SJCRH30 (cell line): ENCODE data around the gene ORC3. TPM values are rescaled to one million over a fixed set of nuclear protein-coding genes. Genes with fewer than 3 reads are reported as not detected.

Experiments
- DNase-seq, 2 experiments: peaks; one replicate each; pipeline ENCODE4 v3.0.0-alpha.2; 2015 to 2020
- H3K27ac ChIP-seq: fragments of 250-450 bp; sonication (Bioruptor Pico); 2 replicates; pipeline ENCODE4 v1.5.1; 2020; ENCODE audit warnings: mild to moderate bottlenecking, moderate library complexity
- H3K27me3 ChIP-seq: fragments of 250-450 bp; sonication (Bioruptor Pico); 2 replicates; pipeline ENCODE4 v1.5.1; 2020; ENCODE audit warnings: mild to moderate bottlenecking, moderate library complexity
- H3K36me3 ChIP-seq: fragments of 250-450 bp; sonication (Bioruptor Pico); 2 replicates; pipeline ENCODE4 v1.5.1; 2020; ENCODE audit warnings: mild to moderate bottlenecking, moderate library complexity
- H3K4me1 ChIP-seq: fragments of 250-450 bp; sonication (Bioruptor Pico); 2 replicates; pipeline ENCODE4 v1.5.1; 2020; ENCODE audit warnings: mild to moderate bottlenecking, moderate library complexity
- H3K4me3 ChIP-seq: fragments of 250-450 bp; sonication (Bioruptor Pico); 2 replicates; pipeline ENCODE4 v1.5.1; 2020; ENCODE audit warnings: mild to moderate bottlenecking, moderate library complexity
- H3K9me3 ChIP-seq: fragments of 250-450 bp; sonication (Bioruptor Pico); replicated peaks from 2 replicates; pipeline ENCODE4 v1.5.1; 2020; ENCODE audit warnings: mild to moderate bottlenecking, moderate library complexity
- total RNA-seq: library from RNA; depleted of rRNA; stranded (reverse); fragments of >200 nt; shearing (Covaris generic); gene quantifications from 2 replicates; pipeline ENCODE4 v1.2.3, GENCODE V29; 2014

ORC3 gene
- total RNA-seq, 1 experiment from 2014 or later: 64.9 TPM

- Histone ChIP-seq H3K36me3 (peaks cover 11% of the 10 kb centered on the region), H3K27ac (no peak overlapping the region), H3K4me3 (no peak overlapping the region), H3K9me3 (no peaks in the 10 kb centered on the region; the same call in 1 of the 2 replicates), H3K27me3 (no peaks in the 10 kb centered on the region), H3K4me1 (no peaks in the 10 kb centered on the region)
- no peak for DNase-seq
Measured at GRCh38 chr6:87628881-87629280, 38.9 kb downstream of the ORC3 start.

- Histone ChIP-seq H3K4me1 (peaks cover 5% of the 10 kb centered on the region; the same call in 1 of the 2 replicates), H3K27ac (no peak overlapping the region), H3K4me3 (no peak overlapping the region), H3K27me3 (no peaks in the 10 kb centered on the region), H3K36me3 (peaks cover 15% of the 10 kb centered on the region), H3K9me3 (no peaks in the 10 kb centered on the region; the same call in 1 of the 2 replicates)
- DNase-seq: no peak
Measured at GRCh38 chr6:87630746-87631145, 40.8 kb downstream of the ORC3 start.

GRCh38 chr6:87633851-87634250 is 43.9 kb downstream of the ORC3 start:
- H3K27ac ChIP-seq: no peak overlapping the region
- no peak for DNase-seq
- H3K4me3 ChIP-seq: no peak overlapping the region
- H3K4me1 ChIP-seq: peaks cover 5% of the 10 kb centered on the region; the same call in 1 of the 2 replicates
- no peaks in the 10 kb centered on the region for H3K27me3 ChIP-seq
- H3K9me3 ChIP-seq: no peaks in the 10 kb centered on the region
- peaks cover 18% of the 10 kb centered on the region for H3K36me3 ChIP-seq

- H3K27ac ChIP-seq: no peak overlapping the region
- peaks cover 5% of the 10 kb centered on the region; the same call in 1 of the 2 replicates for H3K4me1 ChIP-seq
- no peak for DNase-seq
Measured at GRCh38 chr6:87636315-87636714, 46.4 kb downstream of the ORC3 start.

GRCh38 chr6:87637106-87637505 is 47.2 kb downstream of the ORC3 start:
- peaks cover 16% of the 10 kb centered on the region for H3K36me3 ChIP-seq
- peaks cover 5% of the 10 kb centered on the region; the same call in 1 of the 2 replicates for H3K4me1 ChIP-seq
- H3K27ac ChIP-seq: no peak overlapping the region
- H3K9me3 ChIP-seq: no peaks in the 10 kb centered on the region
- no peak overlapping the region for H3K4me3 ChIP-seq
- DNase-seq: no peak
- H3K27me3 ChIP-seq: no peaks in the 10 kb centered on the region

More at GRCh38 chr6:87636315-87636714, 46.4 kb downstream of the ORC3 start:
- Histone ChIP-seq H3K4me3 (no peak overlapping the region), H3K9me3 (no peaks in the 10 kb centered on the region), H3K36me3 (peaks cover 16% of the 10 kb centered on the region), H3K27me3 (no peaks in the 10 kb centered on the region)

GRCh38 chr6:87639373-87639772 is 49.4 kb downstream of the ORC3 start:
- Histone ChIP-seq H3K27me3 (no peaks in the 10 kb centered on the region), H3K4me1 (peaks cover 5% of the 10 kb centered on the region; the same call in 1 of the 2 replicates), H3K27ac (no peak overlapping the region), H3K36me3 (peaks cover 14% of the 10 kb centered on the region), H3K4me3 (no peak overlapping the region), H3K9me3 (no peaks in the 10 kb centered on the region)
- no peak for DNase-seq

- H3K9me3 ChIP-seq: no peaks in the 10 kb centered on the region
- peaks cover 11% of the 10 kb centered on the region for H3K36me3 ChIP-seq
- no peak for DNase-seq
- no peaks in the 10 kb centered on the region for H3K27me3 ChIP-seq
- H3K4me3 ChIP-seq: no peak overlapping the region
- no peaks in the 10 kb centered on the region for H3K4me1 ChIP-seq
- H3K27ac ChIP-seq: no peak overlapping the region
Measured at GRCh38 chr6:87641065-87641692, 51.2 kb downstream of the ORC3 start.

- Histone ChIP-seq H3K4me3 (no peak overlapping the region), H3K36me3 (0 out of 2 replicates have a peak, but pooled peaks cover 3% of the 10 kb centered on the region), H3K9me3 (no peaks in the 10 kb centered on the region), H3K4me1 (no peaks in the 10 kb centered on the region), H3K27ac (no peak overlapping the region), H3K27me3 (no peaks in the 10 kb centered on the region)
- no peak for DNase-seq
Measured at GRCh38 chr6:87645080-87645479, 55.1 kb downstream of the ORC3 start.

- no peaks in the 10 kb centered on the region for H3K4me1 ChIP-seq
- no peaks in the 10 kb centered on the region for H3K9me3 ChIP-seq
- H3K4me3 ChIP-seq: no peak overlapping the region
- H3K27me3 ChIP-seq: no peaks in the 10 kb centered on the region
- no peak overlapping the region for H3K27ac ChIP-seq
- no peak for DNase-seq
- peaks cover 22% of the 10 kb centered on the region for H3K36me3 ChIP-seq
Measured at GRCh38 chr6:87653074-87653962, 63.4 kb downstream of the ORC3 start.

GRCh38 chr6:87654122-87654521 is 64.2 kb downstream of the ORC3 start:
- H3K36me3 ChIP-seq: peaks cover 26% of the 10 kb centered on the region
- no peak overlapping the region for H3K4me3 ChIP-seq
- no peaks in the 10 kb centered on the region for H3K9me3 ChIP-seq
- H3K4me1 ChIP-seq: no peaks in the 10 kb centered on the region
- no peak for DNase-seq
- no peak overlapping the region for H3K27ac ChIP-seq
- H3K27me3 ChIP-seq: no peaks in the 10 kb centered on the region

GRCh38 chr6:87654875-87655454 is 65.0 kb downstream of the ORC3 start:
- Histone ChIP-seq H3K4me1 (no peaks in the 10 kb centered on the region), H3K36me3 (peaks cover 28% of the 10 kb centered on the region), H3K9me3 (no peaks in the 10 kb centered on the region), H3K4me3 (no peak overlapping the region), H3K27me3 (no peaks in the 10 kb centered on the region), H3K27ac (no peak overlapping the region)
- DNase-seq: no peak

GRCh38 chr6:87655824-87656223 is 65.9 kb downstream of the ORC3 start:
- no peak for DNase-seq
- no peaks in the 10 kb centered on the region for H3K9me3 ChIP-seq
- H3K4me3 ChIP-seq: no peak overlapping the region
- no peak overlapping the region for H3K27ac ChIP-seq
- H3K4me1 ChIP-seq: no peaks in the 10 kb centered on the region
- peaks cover 28% of the 10 kb centered on the region for H3K36me3 ChIP-seq
- no peaks in the 10 kb centered on the region for H3K27me3 ChIP-seq

- no peak overlapping the region for H3K27ac ChIP-seq
- H3K9me3 ChIP-seq: no peaks in the 10 kb centered on the region
- DNase-seq: no peak
- H3K4me3 ChIP-seq: no peak overlapping the region
- H3K36me3 ChIP-seq: peaks cover 28% of the 10 kb centered on the region
- no peaks in the 10 kb centered on the region for H3K4me1 ChIP-seq
- H3K27me3 ChIP-seq: no peaks in the 10 kb centered on the region
Measured at GRCh38 chr6:87656857-87657256, 66.9 kb downstream of the ORC3 start.

GRCh38 chr6:87658516-87658915 is 68.6 kb downstream of the ORC3 start:
- DNase-seq: no peak
- Histone ChIP-seq H3K27ac (no peak overlapping the region), H3K4me3 (no peak overlapping the region), H3K9me3 (no peaks in the 10 kb centered on the region), H3K4me1 (peaks cover 4% of the 10 kb centered on the region; the same call in 1 of the 2 replicates), H3K27me3 (no peaks in the 10 kb centered on the region), H3K36me3 (peaks cover 30% of the 10 kb centered on the region)
